HG03139 (cell line): Measurements from ENCODE around the gene FMN2.
A peak's percentile ranks its signal among the peaks of the same experiment; 100 is the strongest.

Experiments used
- ATAC-seq: cut with Tn5 transposase; IDR thresholded peaks from one replicate; pipeline ENCODE4 v1.9.1; 2021; ENCODE audit not compliant: unreplicated experiment

The FMN2 gene

DNA sequence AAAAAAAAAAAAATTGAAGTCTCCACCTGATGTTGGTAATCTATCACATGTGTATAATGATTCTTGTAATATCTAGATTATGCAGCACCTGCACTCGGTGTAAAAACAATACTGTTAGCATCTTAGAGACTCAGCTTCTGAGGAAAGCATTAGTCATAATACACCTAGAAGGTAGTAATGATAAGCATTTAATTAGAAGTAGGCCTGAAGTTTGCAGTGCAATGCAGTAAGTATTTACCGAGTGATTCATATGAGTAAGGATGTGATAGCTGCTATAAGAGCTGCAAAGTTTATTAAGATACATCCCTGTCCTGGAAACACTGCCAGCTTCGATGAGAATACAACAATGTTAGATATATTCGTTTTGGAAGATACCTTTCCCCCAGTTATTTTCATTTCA, 323.8 kb downstream of the FMN2 start:
- ATAC-seq, result no peak

DNA sequence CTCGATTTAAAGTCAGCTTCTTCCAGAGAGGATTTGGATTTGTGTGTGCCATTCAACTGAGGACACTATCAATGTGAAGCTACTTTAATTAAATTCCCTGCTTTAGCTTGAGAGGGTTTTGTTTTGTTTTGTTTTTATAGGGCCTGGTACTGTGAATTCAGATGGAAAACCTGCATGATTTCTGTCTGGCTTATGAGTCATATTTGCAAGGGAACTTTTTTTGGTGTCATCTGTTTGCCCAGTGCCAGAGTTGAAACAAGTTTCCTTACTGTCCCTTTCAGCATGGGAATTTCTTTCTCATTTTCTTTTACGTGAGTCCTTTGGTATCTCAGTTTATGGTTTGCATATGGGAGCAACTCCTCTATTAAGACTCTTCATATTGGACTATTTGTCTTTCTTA, 325.6 kb downstream of the FMN2 start:
- no peak for ATAC-seq

DNA sequence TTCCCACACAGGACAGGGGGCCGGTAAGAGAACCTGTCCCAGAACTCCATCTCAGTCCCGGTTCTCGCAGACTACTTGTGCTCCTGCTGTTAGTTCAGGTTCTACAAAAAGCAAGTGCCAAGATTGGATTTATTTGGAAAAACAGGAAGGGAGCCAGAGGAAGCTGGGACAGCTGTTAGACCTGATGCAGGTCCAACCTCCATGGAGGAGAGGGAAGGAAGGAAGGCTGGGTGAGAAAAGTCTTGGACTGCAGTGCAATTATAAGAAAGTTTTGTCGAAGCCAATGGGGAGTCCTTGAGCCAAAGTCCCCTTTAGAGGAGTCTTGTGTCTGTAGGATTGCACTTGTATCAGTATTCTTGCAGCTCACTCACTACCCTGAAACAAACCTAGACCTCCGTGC, 329.1 kb downstream of the FMN2 start:
- no peak for ATAC-seq

GRCh38 chr1:240423246-240423924, 331.7 kb downstream of the FMN2 start:
- no peak for ATAC-seq

- no peak for ATAC-seq
Measured at GRCh38 chr1:240424740-240425464, 333.2 kb downstream of the FMN2 start.

- ATAC-seq, result no peak
Measured at GRCh38 chr1:240426051-240426450, 334.4 kb downstream of the FMN2 start.

GRCh38 chr1:240435996-240436566, 344.4 kb downstream of the FMN2 start:
- ATAC-seq, result no peak

DNA sequence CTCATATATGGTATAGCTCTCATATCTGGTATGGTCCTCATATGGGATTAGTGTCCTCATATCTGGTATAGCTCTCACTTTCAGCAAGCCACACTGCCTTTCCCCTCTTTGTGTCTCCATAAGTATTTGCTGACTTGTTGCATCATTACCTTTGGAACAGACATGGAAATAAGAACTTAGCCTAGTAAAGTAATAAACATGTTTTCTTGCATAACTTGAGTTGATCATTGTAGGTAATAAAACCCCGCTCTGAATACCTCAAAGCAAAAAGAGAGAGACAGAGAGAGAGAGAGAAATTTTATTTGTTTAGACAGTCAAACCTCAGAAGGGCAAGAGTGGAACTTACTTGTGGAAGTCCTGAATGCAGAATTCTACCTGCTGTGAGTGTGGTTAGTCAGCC, 350.0 kb downstream of the FMN2 start:
- no peak for ATAC-seq

DNA sequence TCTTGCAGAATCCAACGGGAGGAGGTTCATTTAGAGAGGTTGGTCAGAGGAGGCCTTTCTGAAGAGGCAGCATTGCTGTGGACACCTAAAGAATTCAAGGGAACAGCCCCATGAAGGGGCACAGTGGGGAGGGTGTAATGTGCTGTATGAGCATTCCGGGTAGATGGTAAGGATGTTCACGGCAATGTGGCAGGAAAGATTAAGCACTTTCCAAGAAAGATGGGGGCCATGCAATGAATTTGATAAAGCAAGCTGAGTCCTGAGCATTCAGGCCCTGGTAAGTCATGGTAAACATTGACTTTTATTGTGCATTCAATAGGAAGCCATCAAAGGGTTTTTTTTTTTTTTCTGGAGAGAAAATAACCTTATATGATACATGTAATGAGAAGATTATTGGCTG, 353.7 kb downstream of the FMN2 start:
- no peak for ATAC-seq

- no peak for ATAC-seq
Measured at GRCh38 chr1:240455228-240455821, 363.6 kb downstream of the FMN2 start.

- ATAC-seq, result no peak
Measured at GRCh38 chr1:240457203-240457602, 365.5 kb downstream of the FMN2 start.

- no peak for ATAC-seq
Measured at GRCh38 chr1:240462277-240462676, 370.6 kb downstream of the FMN2 start.

DNA sequence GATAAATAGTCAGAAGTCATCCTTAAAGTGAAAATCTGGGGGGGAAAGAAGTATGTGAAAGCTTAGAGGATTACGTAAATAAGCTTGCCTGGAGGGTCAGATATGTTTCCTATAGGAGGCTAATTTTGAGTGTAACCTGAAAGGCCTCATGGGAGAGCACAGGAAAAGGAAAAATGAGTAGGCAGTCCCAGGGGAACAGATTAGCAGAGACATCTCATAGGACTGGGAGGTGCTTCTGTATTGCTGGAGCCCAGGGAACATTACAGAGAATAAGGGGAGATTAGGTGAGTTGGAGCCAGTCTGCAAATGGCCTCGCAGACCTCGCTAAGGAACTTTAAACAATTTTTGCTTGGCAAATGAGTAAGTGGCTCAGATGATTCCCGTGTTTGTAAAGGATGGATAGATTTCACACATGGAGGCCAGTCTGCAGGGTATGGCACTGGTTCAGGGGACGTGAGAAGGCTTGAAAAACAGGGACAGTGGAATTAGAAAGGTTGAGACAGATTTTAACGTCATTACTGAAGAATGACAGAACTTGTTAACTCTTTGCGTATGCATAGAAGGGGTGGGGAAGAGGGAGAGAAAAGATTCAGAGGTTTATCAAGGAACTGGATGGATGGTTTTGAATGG, 371.2 kb downstream of the FMN2 start:
- ATAC-seq, result no peak

DNA sequence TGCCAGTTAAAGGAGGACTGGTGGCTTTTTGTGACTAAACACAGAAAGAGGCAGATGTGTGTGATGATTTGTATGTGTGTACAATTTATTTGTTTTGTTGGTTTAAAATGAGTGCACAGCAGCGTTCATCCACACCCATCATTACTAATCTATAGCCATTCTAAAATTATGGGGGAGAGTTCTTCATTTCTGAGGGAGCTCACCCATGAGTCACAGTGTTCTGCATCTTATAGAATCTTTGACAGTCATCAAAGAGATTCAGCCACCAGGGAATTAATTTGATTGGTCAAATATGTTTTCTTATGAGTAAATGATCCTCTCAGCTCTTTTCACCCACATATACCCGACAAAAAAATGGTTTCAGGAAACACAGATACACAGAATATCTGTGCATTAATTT, 372.4 kb downstream of the FMN2 start:
- ATAC-seq, result no peak

DNA sequence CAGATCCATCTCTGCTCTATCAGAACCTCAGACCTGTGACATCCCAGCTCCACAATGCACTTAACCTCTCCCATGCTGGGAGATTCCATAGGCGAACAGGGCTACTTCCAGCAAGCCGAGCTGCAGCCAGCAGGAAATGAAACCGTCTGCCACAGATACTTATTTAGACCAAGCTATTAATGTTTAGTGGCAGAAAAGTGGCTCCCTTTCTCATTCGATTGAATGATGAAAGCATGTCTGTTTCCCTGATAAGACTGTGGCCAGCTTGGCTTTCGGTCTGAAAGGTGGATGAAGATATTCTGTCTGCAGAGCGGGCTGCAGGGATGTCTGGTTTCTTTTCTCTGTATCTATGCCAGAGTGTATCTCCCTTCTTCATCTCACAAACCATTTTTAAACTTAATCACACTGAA, 373.9 kb downstream of the FMN2 start:
- no peak for ATAC-seq

DNA sequence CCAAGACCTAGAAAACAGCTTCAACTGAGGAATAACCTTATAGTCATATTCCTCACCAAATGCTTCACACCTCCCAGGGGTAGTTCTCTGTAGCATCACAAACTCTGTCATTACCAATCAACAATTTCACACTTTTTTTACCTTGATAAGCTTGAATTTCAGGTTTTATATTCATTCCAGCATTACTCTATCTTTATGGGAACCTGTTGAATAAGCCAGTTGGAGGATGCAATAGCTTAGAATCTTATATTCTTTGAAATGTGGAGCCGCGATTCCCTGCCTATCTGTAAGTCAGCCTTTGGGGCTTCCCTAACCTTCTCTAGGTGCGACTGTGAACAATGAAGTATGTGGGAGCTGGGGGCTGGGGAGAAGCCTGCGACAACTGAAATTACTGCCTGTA, 374.8 kb downstream of the FMN2 start:
- no peak for ATAC-seq

- no peak for ATAC-seq
Measured at GRCh38 chr1:240467895-240468294, 376.2 kb downstream of the FMN2 start.

DNA sequence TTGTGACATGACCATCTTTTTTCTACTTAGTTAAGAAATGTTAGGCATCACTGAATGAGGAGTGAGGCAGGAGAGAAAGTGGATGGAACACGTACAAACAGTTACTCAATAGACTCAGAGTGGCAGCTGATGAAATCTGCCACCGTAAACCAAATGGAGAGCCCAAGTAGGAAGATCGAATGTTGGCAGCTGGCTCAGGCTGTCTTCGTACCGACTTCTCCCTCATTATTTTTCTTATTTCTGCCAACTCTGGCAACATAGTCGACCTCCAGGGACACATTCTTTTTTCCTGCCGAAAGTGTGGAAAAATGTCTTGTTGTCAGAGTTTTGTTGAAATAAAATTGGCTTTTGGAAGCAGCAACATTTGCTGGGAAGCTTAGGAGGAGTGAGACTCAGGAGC, 377.0 kb downstream of the FMN2 start:
- ATAC-seq, result no peak

DNA sequence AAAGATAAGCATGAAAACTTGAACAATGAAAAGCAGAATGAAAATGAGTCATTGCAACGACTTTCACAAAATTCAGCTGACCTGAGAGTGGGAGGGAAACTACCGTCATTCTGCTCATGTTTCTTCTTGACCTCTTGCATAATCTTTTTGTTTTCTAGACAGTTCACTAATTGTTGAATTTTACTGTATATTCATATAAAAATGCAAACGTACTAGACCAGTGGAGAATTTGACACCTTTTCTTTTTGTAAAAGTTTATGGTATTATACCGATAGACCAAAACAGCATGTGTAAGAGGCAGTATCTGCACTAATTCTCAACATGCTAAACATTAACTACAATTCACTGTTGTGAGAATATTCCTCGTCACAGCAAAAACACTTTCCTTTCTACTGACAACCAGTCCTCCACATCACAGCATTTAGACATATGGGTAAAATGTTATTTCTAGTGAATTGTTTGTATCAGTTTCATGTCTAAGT, 382.5 kb downstream of the FMN2 start:
- peak; percentile 56 for ATAC-seq

DNA sequence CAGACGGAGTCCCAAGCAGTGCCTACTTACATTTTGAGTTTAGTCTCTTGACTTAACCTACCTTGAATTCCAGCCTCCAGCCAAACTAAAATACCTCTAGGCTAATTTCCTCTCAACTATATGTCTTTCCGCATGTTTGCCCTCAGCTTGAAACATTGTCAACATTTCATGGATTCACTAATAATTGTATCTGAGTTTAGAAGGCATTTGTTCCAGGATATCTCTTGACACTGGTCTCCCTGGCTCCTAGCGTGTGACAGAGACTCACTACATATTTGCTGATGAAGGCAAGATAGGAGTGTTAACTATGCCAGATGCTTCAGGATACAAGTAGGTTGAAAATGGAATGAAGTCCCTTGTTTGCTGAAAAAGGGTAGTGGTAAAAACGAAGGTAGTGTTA, 384.1 kb downstream of the FMN2 start:
- no peak for ATAC-seq

DNA sequence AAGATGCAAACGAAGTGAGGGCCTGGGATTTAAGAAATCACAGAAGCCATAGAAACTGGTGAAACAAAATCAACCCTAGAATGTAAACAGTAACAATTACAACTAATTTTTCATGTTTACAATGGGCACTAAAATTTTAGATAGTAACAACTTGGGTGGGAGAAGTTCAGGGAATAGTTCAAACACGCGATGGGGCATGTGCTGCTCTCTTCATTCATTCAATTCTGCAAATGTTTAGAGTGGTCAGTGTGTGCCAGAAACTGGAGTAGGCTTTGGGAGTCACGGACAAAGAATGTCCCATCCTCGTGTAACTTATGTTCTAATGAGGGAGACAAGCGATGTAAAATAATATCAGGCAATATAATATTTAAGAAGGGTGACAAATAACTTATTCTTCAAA, 386.9 kb downstream of the FMN2 start:
- no peak for ATAC-seq
